ENCODE measurements around the gene SCLT1. TPM values are rescaled to one million over a fixed set of nuclear protein-coding genes. Genes with fewer than 3 reads are reported as not detected.
A peak's percentile ranks its signal among the peaks of the same experiment; 100 is the strongest.

The SCLT1 gene
- total RNA-seq, 1 experiment from 2014 or later: 24.1 TPM

DNA sequence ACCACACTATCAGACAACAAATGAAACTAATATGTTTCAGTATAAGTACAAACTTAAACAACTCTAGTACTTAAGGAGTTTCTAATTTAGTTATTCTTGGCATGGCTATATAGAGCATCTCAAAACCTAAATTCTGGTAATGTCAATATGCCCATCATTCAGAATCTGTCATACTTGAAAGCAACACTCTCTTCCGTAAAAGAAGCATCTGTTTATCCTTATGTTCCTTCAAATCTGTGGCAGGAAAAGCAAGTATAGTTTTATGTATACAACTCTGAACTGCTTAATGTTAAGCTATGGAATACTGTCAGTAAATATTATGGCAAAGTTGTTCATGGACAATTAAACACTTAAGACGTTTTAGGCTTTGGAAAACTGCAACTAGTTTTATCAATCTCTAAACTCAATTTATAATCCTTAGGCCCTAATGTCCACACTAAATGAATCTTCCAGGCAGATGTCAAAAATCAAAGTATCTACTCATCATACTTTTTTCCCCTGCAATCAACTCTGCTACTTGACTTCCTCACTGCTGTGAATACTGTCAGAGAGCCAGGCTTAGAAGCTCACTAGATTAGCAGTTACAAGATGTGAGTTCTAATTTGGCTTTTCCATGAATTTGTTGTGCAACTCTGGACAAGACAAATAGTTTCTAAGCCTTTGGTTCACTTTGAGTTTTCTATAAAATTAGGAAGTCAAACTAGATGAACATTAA is 109.4 kb downstream of the SCLT1 start:
- TF ChIP-seq EZH2 (IDR thresholded peaks at IDR 0.05; ENCODE audit: borderline replicate concordance, low read depth, low read length, poor library complexity, severe bottlenecking): no peak
- no peak overlapping the region for H3K4me3 ChIP-seq (ENCODE audit: low read depth, low read length, poor library complexity, severe bottlenecking)
- H3K9me3 ChIP-seq (ENCODE audit: low read depth, low read length, poor library complexity, severe bottlenecking): no peaks in the 10 kb centered on the region
- H3K27ac ChIP-seq (ENCODE audit: low read depth, low read length, poor library complexity, severe bottlenecking): no peak overlapping the region
- peaks cover 6% of the 10 kb centered on the region for H3K4me1 ChIP-seq (ENCODE audit: insufficient read depth, low read length, poor library complexity, severe bottlenecking)
- ChIA-PET CTCF (no interaction called here), POLR2A (ENCODE audit: low non-redundant PET) (no interaction called here)
- DNase-seq (ENCODE audit: low spot score): no peak
- no peaks in the 10 kb centered on the region for H3K27me3 ChIP-seq (replicated peaks; ENCODE audit: insufficient read depth, low read depth, low read length, poor library complexity)
- no peaks in the 10 kb centered on the region for H3K36me3 ChIP-seq (ENCODE audit: insufficient read depth, low read length, poor library complexity, severe bottlenecking)
- intact Hi-C loops (cut with micrococcal nuclease; ENCODE audit: unreplicated experiment): no loop called here
- no TSS peak for BruUV-seq (replicated peaks)

DNA sequence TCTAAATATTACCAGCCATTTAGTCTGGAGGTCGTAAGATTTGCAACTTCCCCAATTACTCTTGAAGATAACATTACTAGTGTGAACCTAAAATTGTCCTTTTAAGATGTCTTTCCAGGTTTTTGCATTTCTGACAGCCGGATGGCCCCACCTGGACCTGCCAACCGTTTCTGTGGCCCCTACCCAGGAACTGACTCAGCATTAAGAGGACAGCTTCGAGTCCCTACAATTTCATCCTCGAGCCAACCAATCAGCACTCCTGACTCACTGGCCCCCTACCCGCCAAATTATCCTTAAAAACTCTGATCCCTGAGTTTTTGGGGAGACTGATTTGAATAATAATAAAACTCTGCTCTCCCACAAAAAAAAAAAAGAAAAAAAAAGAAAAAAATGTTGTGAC is 112.0 kb downstream of the SCLT1 start:
- H3K27me3 ChIP-seq (replicated peaks; ENCODE audit: insufficient read depth, low read depth, low read length, poor library complexity): no peaks in the 10 kb centered on the region
- intact Hi-C loops (cut with micrococcal nuclease; ENCODE audit: unreplicated experiment): no loop called here
- TF ChIP-seq EZH2 (IDR thresholded peaks at IDR 0.05; ENCODE audit: borderline replicate concordance, low read depth, low read length, poor library complexity, severe bottlenecking): no peak
- TF ChIP-seq, protein P1, sequence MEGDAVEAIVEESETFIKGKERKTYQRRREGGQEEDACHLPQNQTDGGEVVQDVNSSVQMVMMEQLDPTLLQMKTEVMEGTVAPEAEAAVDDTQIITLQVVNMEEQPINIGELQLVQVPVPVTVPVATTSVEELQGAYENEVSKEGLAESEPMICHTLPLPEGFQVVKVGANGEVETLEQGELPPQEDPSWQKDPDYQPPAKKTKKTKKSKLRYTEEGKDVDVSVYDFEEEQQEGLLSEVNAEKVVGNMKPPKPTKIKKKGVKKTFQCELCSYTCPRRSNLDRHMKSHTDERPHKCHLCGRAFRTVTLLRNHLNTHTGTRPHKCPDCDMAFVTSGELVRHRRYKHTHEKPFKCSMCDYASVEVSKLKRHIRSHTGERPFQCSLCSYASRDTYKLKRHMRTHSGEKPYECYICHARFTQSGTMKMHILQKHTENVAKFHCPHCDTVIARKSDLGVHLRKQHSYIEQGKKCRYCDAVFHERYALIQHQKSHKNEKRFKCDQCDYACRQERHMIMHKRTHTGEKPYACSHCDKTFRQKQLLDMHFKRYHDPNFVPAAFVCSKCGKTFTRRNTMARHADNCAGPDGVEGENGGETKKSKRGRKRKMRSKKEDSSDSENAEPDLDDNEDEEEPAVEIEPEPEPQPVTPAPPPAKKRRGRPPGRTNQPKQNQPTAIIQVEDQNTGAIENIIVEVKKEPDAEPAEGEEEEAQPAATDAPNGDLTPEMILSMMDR (conservative IDR thresholded peaks at IDR 0.05; ENCODE audit: low read depth, low read length): no peak
- H3K36me3 ChIP-seq (ENCODE audit: insufficient read depth, low read length, poor library complexity, severe bottlenecking): no peaks in the 10 kb centered on the region
- no peak overlapping the region for H3K27ac ChIP-seq (ENCODE audit: low read depth, low read length, poor library complexity, severe bottlenecking)
- BruUV-seq (replicated peaks): no TSS peak
- peaks cover 6% of the 10 kb centered on the region for H3K4me1 ChIP-seq (ENCODE audit: insufficient read depth, low read length, poor library complexity, severe bottlenecking)
- ChIA-PET CTCF (no interaction called here), POLR2A (ENCODE audit: low non-redundant PET) (no interaction called here)
- DNase-seq (ENCODE audit: low spot score): no peak
- H3K9me3 ChIP-seq (ENCODE audit: low read depth, low read length, poor library complexity, severe bottlenecking): no peaks in the 10 kb centered on the region
- H3K4me3 ChIP-seq (ENCODE audit: low read depth, low read length, poor library complexity, severe bottlenecking): no peak overlapping the region

DNA sequence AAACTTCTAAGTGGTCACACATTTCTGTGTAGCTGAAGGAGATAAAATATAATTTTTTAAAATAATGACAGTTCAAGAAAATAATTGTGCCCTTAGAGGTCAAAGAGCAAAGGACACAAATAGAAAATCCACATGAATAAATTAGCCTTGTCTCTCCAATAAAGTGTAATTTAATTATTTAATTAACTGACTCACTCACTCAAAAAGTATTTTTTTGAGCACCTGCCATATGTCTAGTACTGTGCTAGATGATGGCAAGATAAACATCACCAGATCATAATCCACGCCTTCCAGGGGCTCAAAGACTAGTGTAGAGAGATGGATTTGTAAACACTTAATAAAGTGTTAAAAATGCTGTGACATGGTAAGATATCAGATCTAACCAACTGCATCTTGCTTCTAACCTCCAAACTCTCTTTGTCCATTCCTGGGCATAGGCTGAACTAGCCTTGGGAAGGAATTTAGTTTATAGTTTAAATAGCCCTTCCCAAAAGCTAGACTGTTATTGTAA is 112.5 kb downstream of the SCLT1 start:
- no peak for TF ChIP-seq EZH2 (IDR thresholded peaks at IDR 0.05; ENCODE audit: borderline replicate concordance, low read depth, low read length, poor library complexity, severe bottlenecking)
- TF ChIP-seq, protein P1 (conservative IDR thresholded peaks at IDR 0.05; ENCODE audit: low read depth, low read length): no peak
- ChIA-PET CTCF (no interaction called here), POLR2A (ENCODE audit: low non-redundant PET) (no interaction called here)
- no peaks in the 10 kb centered on the region for H3K36me3 ChIP-seq (ENCODE audit: insufficient read depth, low read length, poor library complexity, severe bottlenecking)
- no peak for DNase-seq (ENCODE audit: low spot score)
- BruUV-seq (replicated peaks): no TSS peak
- H3K9me3 ChIP-seq (ENCODE audit: low read depth, low read length, poor library complexity, severe bottlenecking): no peaks in the 10 kb centered on the region
- no peaks in the 10 kb centered on the region for H3K27me3 ChIP-seq (replicated peaks; ENCODE audit: insufficient read depth, low read depth, low read length, poor library complexity)
- H3K27ac ChIP-seq (ENCODE audit: low read depth, low read length, poor library complexity, severe bottlenecking): no peak overlapping the region
- intact Hi-C loops (cut with micrococcal nuclease; ENCODE audit: unreplicated experiment): no loop called here
- peaks cover 6% of the 10 kb centered on the region for H3K4me1 ChIP-seq (ENCODE audit: insufficient read depth, low read length, poor library complexity, severe bottlenecking)
- no peak overlapping the region for H3K4me3 ChIP-seq (ENCODE audit: low read depth, low read length, poor library complexity, severe bottlenecking)

DNA sequence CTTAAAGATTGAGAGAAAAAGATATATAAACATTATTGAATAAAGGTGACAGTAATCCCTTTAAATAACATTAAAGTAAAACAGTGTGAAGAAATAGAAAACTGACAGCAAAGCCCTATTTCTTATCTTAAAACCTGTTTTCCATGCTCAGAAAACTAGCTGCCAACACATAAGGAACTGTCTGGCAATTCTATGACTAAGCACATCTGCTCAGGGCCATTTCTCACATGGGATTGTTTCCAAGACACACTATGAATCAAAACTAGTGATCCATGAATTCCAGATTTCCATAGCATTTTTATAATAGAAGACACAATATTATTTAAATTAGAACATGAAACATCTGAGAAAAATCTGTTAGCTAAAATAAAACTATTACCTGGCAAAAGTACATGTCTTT is 113.4 kb downstream of the SCLT1 start:
- H3K4me3 ChIP-seq (ENCODE audit: low read depth, low read length, poor library complexity, severe bottlenecking): no peak overlapping the region
- no peak overlapping the region for H3K27ac ChIP-seq (ENCODE audit: low read depth, low read length, poor library complexity, severe bottlenecking)
- TF ChIP-seq, protein P1 (conservative IDR thresholded peaks at IDR 0.05; ENCODE audit: low read depth, low read length): no peak
- TF ChIP-seq EZH2 (IDR thresholded peaks at IDR 0.05; ENCODE audit: borderline replicate concordance, low read depth, low read length, poor library complexity, severe bottlenecking): no peak
- CTCF ChIA-PET: no interaction called here
- H3K27me3 ChIP-seq (replicated peaks; ENCODE audit: insufficient read depth, low read depth, low read length, poor library complexity): no peaks in the 10 kb centered on the region
- H3K36me3 ChIP-seq (ENCODE audit: insufficient read depth, low read length, poor library complexity, severe bottlenecking): no peaks in the 10 kb centered on the region
- H3K9me3 ChIP-seq (ENCODE audit: low read depth, low read length, poor library complexity, severe bottlenecking): no peaks in the 10 kb centered on the region
- no TSS peak for BruUV-seq (replicated peaks)
- peak; percentile 19 for DNase-seq (ENCODE audit: low spot score)
- intact Hi-C loops (cut with micrococcal nuclease; ENCODE audit: unreplicated experiment): no loop called here
- POLR2A ChIA-PET (ENCODE audit: low non-redundant PET): no interaction called here
- H3K4me1 ChIP-seq (ENCODE audit: insufficient read depth, low read length, poor library complexity, severe bottlenecking): peaks cover 6% of the 10 kb centered on the region

Measured in A673 (cell line).